ENCODE measurements around the gene BRAF.

DNA sequence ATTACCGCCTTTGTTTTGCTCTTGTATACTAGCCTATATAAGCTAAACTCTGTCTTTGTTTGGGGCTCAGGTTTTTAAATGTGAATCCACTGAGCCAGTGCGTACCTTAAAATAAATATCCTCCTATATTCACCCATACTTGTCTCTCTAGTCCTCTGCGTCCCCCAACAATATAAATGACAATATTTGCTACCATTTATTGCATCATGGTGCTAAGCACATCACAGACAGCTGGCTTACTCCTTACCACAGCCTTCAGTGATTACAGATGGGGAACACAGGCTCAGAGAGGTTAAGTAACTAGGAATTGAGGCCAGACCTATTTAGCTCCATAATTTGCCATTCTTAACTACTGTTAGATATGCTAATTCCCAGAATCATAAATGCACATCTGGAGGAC, 255.4 kb downstream of the BRAF start:
- TF ChIP-seq, protein P1, sequence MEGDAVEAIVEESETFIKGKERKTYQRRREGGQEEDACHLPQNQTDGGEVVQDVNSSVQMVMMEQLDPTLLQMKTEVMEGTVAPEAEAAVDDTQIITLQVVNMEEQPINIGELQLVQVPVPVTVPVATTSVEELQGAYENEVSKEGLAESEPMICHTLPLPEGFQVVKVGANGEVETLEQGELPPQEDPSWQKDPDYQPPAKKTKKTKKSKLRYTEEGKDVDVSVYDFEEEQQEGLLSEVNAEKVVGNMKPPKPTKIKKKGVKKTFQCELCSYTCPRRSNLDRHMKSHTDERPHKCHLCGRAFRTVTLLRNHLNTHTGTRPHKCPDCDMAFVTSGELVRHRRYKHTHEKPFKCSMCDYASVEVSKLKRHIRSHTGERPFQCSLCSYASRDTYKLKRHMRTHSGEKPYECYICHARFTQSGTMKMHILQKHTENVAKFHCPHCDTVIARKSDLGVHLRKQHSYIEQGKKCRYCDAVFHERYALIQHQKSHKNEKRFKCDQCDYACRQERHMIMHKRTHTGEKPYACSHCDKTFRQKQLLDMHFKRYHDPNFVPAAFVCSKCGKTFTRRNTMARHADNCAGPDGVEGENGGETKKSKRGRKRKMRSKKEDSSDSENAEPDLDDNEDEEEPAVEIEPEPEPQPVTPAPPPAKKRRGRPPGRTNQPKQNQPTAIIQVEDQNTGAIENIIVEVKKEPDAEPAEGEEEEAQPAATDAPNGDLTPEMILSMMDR (IDR thresholded peaks at IDR 0.05), result no peak
- no peak for TF ChIP-seq POLR2A (IDR thresholded peaks at IDR 0.05)
- no peak for TF ChIP-seq POLR2AphosphoS5 (IDR thresholded peaks at IDR 0.05)

Measured in prostate gland (tissue), 2 donors.